Measurements from ENCODE around the gene TUBA1C. TPM values are rescaled to one million over a fixed set of nuclear protein-coding genes. Genes with fewer than 3 reads are reported as not detected.

The TUBA1C gene
- total and polyA plus RNA-seq, 10 of the 15 experiments (the other 5 are each of a cell fraction or from before 2014, with no cell fraction given) = 285 to 1,003 (median 441) TPM

- no peak for FAIRE-seq
- no peak for ATAC-seq
- CTCF ChIA-PET = interaction anchor here (0.5 to 0.9 kb wide), 2 partner anchors 26 to 146 kb away, joined by 3 read pairs; no protein-coding TSS in a partner anchor
- POLR2A ChIA-PET = interaction anchor here (1.3 kb wide), 1 partner anchor 22 kb away, joined by 3 read pairs; no protein-coding TSS in a partner anchor
- intact Hi-C loops (cut with micrococcal nuclease; ENCODE audit: unreplicated experiment) (no loop called here), in situ Hi-C loops (cut with MboI) (no loop called here)
- Histone ChIP-seq H3K9me3 (replicated peaks; ENCODE audit: control insufficient read depth, insufficient read depth, low read length) (no peaks in the 10 kb centered on the region), H3K4me2 (ENCODE audit: control insufficient read depth, insufficient read depth) (no peak overlapping the region), H3K27ac (ENCODE audit: control insufficient read depth, insufficient read depth) (no peak overlapping the region), H3K4me3 (no peak overlapping the region), H3K9ac (ENCODE audit: control insufficient read depth, insufficient read depth, low read length) (no peak overlapping the region), H3K4me1 (ENCODE audit: control insufficient read depth, insufficient read depth, low read length) (peaks cover 9% of the 10 kb centered on the region), H3K79me2 (ENCODE audit: control insufficient read depth, insufficient read depth, low read length) (peaks cover 16% of the 10 kb centered on the region), H3K27me3 (replicated peaks in 1 of 2; ENCODE audit: control insufficient read depth in 2 of 2, insufficient read depth in 2 of 2, low read length in 1 of 2) (no peaks in the 10 kb centered on the region), H4K20me1 (ENCODE audit: control insufficient read depth, insufficient read depth) (no peaks in the 10 kb centered on the region), H2AFZ (ENCODE audit: control insufficient read depth, low read depth, low read length) (no peak overlapping the region), H3K36me3 (ENCODE audit: control insufficient read depth in 2 of 2, insufficient read depth in 2 of 2, low read length in 1 of 2) (no peaks in the 10 kb centered on the region)
- SMC1A ChIA-PET (ENCODE audit: uncharacterized antibody, unreplicated experiment) = no interaction called here
- BruUV-seq (replicated peaks) = no TSS peak
- over 99% methylated on average over 11 of the region's 11 CpGs for WGBS (ENCODE audit: insufficient coverage, insufficient replicate concordance, low lambda C conversion rate, missing lambda C conversion rate)
- no peak for DNase-seq (ENCODE audit: low read depth, low spot score)
- TF ChIP-seq RB1 (IDR thresholded peaks at IDR 0.05; ENCODE audit: borderline replicate concordance) (no peak), MLLT1 (IDR thresholded peaks at IDR 0.05) (no peak), USF2 (IDR thresholded peaks at IDR 0.05; ENCODE audit: borderline replicate concordance, low read depth, low read length) (no peak), EZH2 (IDR thresholded peaks at IDR 0.05; ENCODE audit: borderline replicate concordance, control insufficient read depth, low read depth, low read length) (no peak), SREBF1 (IDR thresholded peaks at IDR 0.05; ENCODE audit: low read length) (no peak), BACH1 (IDR thresholded peaks at IDR 0.05; ENCODE audit: borderline replicate concordance) (no peak), SIN3A (IDR thresholded peaks at IDR 0.05; ENCODE audit: low read depth, low read length) (no peak), FOXM1 (IDR thresholded peaks at IDR 0.05; ENCODE audit: low read depth, low read length) (no peak), TCF7 (IDR thresholded peaks at IDR 0.05; ENCODE audit: borderline replicate concordance) (no peak), NR2C1 (IDR thresholded peaks at IDR 0.05) (no peak), MEF2A (IDR thresholded peaks at IDR 0.05; ENCODE audit: insufficient read depth, low read depth, low read length) (no peak), HDAC2 (IDR thresholded peaks at IDR 0.05) (no peak), PAX8 (IDR thresholded peaks at IDR 0.05) (no peak), JUND (IDR thresholded peaks at IDR 0.05; ENCODE audit: low read depth, low read length) (no peak), CREB1 (IDR thresholded peaks at IDR 0.05; ENCODE audit: low read depth) (no peak), ZBTB33 (IDR thresholded peaks at IDR 0.05) (no peak), PBX3 (IDR thresholded peaks at IDR 0.05; ENCODE audit: insufficient replicate concordance, low read depth, low read length) (no peak), PML (IDR thresholded peaks at IDR 0.05; ENCODE audit: low read length) (no peak), NRF1 (conservative IDR thresholded peaks at IDR 0.05; ENCODE audit: low read depth, low read length) (no peak), SUPT20H (IDR thresholded peaks at IDR 0.05; ENCODE audit: borderline replicate concordance, control insufficient read depth, low read depth, low read length) (no peak)
- RAD21 ChIA-PET (ENCODE audit: unreplicated experiment) = no interaction called here
Measured at GRCh38 chr12:49260571-49261363, 4.1 kb upstream of the TUBA1C start.

Data from GM12878 (cell line).